HS-27A (cell line): ENCODE measurements around the gene LCMT1.

Experiments used
- DNase-seq: peaks from one replicate; pipeline ENCODE4 v3.0.0-alpha.2; 2012; ENCODE audit warnings: low read depth, missing footprints

Gene LCMT1

GRCh38 chr16:25198021-25198420 lies 86.5 kb downstream of the LCMT1 start:
- DNase-seq: no peak

DNA sequence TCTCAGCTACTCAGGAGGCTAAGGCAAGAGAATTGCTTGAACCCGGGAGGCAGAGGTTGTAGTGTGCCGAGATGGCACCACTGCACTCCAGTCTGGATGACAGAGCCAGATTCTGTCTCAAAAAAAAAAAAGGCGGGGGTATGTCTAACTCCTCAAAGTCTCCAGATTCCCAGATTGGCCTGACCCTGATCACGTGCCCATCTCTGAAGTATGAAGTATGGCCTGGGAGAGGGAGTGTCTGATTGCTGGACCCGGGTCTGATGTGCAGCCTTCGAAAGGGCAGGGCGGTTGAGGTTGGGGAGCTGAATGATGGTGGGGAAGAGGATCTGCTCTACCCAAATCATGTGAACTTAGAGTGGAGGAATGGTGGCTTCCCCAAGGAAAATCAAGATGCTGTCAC lies 87.9 kb downstream of the LCMT1 start:
- DNase-seq: no peak

DNA sequence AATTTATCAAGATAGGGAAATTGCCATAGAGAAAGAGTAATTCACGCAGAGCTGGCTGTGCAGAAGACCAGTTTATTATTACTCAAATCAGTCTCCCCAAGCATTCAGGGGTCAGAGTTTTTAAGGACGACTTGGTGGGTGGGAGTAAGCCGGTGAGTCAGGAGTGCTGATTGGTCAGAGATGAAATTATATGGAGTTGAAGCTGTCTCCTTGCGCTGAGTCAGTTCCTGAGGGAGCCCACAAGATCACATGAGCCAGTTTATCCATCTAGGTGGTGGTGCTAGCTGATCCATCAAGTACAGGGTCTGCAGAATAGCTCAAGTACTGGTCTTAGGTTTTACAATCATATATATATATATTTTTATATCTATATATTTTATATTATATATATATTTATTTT lies 99.2 kb downstream of the LCMT1 start:
- DNase-seq: no peak

GRCh38 chr16:25212636-25213035 lies 101.1 kb downstream of the LCMT1 start:
- no peak for DNase-seq

DNA sequence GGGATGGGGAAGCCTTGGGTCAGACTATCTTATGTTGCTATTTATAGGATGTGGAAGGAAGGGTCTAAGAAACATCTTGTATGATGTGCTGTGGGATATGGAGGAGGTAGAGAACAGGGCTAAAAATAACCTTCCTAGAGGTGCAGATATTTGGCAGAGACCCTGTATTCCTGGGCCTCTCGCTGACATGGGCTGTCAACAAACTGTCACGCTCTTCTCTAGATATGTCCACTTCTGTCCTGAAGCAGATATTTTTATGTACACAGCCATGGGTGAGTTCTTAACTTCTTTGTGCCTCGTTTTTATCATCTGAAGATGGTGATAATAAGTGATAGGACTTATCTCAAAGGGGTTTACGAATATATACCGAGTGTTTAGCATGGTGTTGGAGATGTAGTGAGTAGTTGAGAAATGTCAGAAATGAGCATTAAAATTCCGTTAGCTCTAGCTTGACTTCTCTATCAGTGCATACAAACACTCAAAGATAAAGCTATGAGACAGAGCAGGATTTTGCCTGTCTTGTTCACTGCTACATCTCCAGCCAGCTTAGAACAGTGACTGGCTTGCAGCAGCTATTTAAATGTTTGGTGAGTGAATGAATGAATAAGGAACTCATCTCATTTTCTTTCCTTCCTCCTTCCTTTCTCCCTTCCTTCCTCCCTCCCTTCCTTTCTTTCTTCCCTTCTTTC lies 102.3 kb downstream of the LCMT1 start:
- DNase-seq: no peak

GRCh38 chr16:25217112-25217511 lies 105.6 kb downstream of the LCMT1 start:
- DNase-seq: no peak

DNA sequence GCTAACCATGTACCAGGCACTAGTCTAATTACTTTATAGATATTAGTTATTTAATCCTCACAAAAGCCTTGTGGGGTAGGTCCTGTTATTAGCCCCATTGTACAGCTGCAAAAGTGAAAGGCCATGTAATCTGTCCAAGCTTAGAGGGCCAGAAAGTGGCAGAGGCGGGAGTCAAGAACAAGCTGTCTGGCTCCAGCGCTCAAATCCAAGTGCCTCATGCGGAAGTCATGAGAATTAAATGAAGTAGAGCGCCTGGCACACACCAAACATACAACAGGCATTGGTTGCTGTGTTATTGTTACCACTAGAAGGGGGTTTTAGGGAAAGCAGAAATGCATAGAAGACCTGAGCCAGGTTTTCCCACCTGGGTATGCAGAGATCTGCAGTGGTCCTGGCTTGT lies 106.4 kb downstream of the LCMT1 start:
- DNase-seq: no peak

GRCh38 chr16:25219070-25219737 lies 107.7 kb downstream of the LCMT1 start:
- DNase-seq: no peak

DNA sequence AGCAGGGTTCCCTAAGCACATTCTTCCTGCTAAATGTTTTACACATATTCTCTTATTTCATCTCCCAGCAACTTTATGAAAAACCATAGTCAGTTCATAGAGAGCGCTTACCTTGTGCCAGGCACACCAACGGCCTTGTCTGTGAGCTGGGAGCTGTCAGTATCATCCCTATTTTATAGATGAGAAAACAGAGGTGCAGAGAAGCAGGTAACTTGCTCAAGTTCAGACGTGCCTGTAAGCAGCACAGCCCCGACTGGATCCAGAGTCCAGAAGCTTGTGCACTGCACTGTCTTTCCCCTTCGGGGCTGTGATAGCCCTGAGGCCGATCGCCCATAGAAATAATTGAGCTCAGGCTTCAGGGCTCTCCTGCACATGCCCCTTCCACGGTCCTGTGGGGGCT lies 111.4 kb downstream of the LCMT1 start:
- no peak for DNase-seq

GRCh38 chr16:25223964-25224363 lies 112.4 kb downstream of the LCMT1 start:
- no peak for DNase-seq

DNA sequence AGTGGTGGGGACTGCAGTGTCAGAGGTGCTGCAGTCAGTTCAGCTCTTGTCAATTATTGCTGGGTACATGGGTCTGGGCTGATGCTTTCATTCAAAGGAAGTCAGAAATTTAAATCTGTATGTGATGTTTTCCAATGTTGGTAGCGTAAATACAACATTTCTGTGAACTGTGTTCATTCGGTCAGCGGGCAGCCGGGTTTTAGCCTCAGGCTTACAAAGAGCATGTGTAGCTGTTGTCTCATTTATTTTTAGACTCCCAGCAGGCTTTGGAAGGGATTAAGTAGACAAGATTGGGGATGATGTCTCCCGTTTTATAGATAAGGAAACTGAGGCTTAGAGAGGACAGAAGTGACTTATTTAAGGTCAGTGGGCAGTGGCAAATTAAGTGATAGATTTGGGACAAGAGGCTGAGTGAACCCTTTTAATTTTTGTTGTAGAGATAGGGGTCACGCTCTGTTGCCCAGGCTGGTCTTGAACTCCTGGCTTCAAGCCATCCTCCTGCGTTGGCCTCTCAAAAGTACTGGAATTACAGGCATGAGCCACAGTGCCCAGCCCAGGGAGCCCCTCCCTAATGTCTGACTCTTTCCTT lies 113.3 kb downstream of the LCMT1 start:
- DNase-seq: no peak
